WTC11 (cell line): Measurements from ENCODE around the gene TWIST2. TPM values are rescaled to one million over a fixed set of nuclear protein-coding genes. Genes with fewer than 3 reads are reported as not detected.

Experiments used
- ATAC-seq: fragments of 200-7000 bp; cut with Tn5 transposase; 2 replicates; pipeline ENCODE4 v1.10.0; 2021; ENCODE audit warnings: mild to moderate bottlenecking, moderate library complexity
- CTCF ChIA-PET: fragments of 300-600 bp; sonication (Branson Sonifier 250); formaldehyde crosslinking; loops from one replicate; lab custom pipeline; 2021; ENCODE audit warnings: antibody characterized with exemption; lab: Charles Lee
- POLR2A ChIA-PET: fragments of 350-600 bp; sonication (Branson Sonifier 250); formaldehyde crosslinking; loops from one replicate; lab custom pipeline; 2021; ENCODE audit warnings: antibody characterized with exemption; lab: Charles Lee
- DNase-seq: peaks from one replicate; pipeline ENCODE4 v3.0.0; 2021; ENCODE audit warnings: low spot score
- H3K27ac Mint-ChIP-seq: 2 replicates; pipeline ENCODE4 v1.8.0; 2021; ENCODE audit warnings: mixed read lengths
- H3K27me3 Mint-ChIP-seq: 2 replicates; pipeline ENCODE4 v1.8.0; 2021; ENCODE audit warnings: low read depth, mild to moderate bottlenecking, moderate library complexity, mixed read lengths
- H3K36me3 Mint-ChIP-seq: 2 replicates; pipeline ENCODE4 v1.8.0; 2021; ENCODE audit warnings: mixed read lengths
- H3K4me1 Mint-ChIP-seq: 2 replicates; pipeline ENCODE4 v1.8.0; 2022; ENCODE audit warnings: mixed read lengths
- H3K4me3 Mint-ChIP-seq: 2 replicates; pipeline ENCODE4 v1.8.0; 2021; ENCODE audit warnings: mild to moderate bottlenecking, moderate library complexity, mixed read lengths
- H3K9me3 Mint-ChIP-seq: 2 replicates; pipeline ENCODE4 v1.8.0; 2021; ENCODE audit warnings: mixed read lengths
- ESRRA ChIP-seq: sonication (generic); formaldehyde crosslinking; IDR thresholded peaks from 2 replicates; pipeline ENCODE4 v1.8.1; 2022; ENCODE audit warnings: mild to moderate bottlenecking, missing genetic modification reagents, borderline replicate concordance
- ETV6 ChIP-seq: sonication (generic); formaldehyde crosslinking; IDR thresholded peaks from 2 replicates; pipeline ENCODE4 v1.8.1; 2022; ENCODE audit warnings: mild to moderate bottlenecking, missing genetic modification reagents
- MXD4 ChIP-seq: fragments of 250-450 bp; sonication (Bioruptor Pico); IDR thresholded peaks from 2 replicates; pipeline ENCODE4 v1.8.0; 2021; ENCODE audit warnings: mild to moderate bottlenecking, moderate library complexity, borderline replicate concordance
- NFATC4 ChIP-seq: fragments of 250-450 bp; sonication (Bioruptor Pico); IDR thresholded peaks from 2 replicates; pipeline ENCODE4 v1.9.0; 2021; ENCODE audit warnings: mild to moderate bottlenecking
- NFYB ChIP-seq: sonication (generic); formaldehyde crosslinking; conservative IDR thresholded peaks from 2 replicates; pipeline ENCODE4 v1.8.0; 2022; ENCODE audit warnings: low read depth, missing genetic modification reagents
- NR1H2 ChIP-seq: sonication (generic); formaldehyde crosslinking; IDR thresholded peaks from 2 replicates; pipeline ENCODE4 v1.9.0; 2021; ENCODE audit warnings: mild to moderate bottlenecking, moderate library complexity, missing genetic modification reagents
- NR2C2 ChIP-seq: sonication (generic); formaldehyde crosslinking; IDR thresholded peaks from 2 replicates; pipeline ENCODE4 v1.8.0; 2022; ENCODE audit warnings: mild to moderate bottlenecking, missing genetic modification reagents
- PRRX2 ChIP-seq: fragments of 250-450 bp; sonication (Bioruptor Pico); IDR thresholded peaks from 2 replicates; pipeline ENCODE4 v1.8.0; 2021; ENCODE audit warnings: mild to moderate bottlenecking
- SMAD3 ChIP-seq: sonication (generic); formaldehyde crosslinking; IDR thresholded peaks from 2 replicates; pipeline ENCODE4 v1.8.0; 2022; ENCODE audit warnings: missing genetic modification reagents, mild to moderate bottlenecking, borderline replicate concordance
- SMAD4 ChIP-seq: sonication (generic); formaldehyde crosslinking; IDR thresholded peaks from 2 replicates; pipeline ENCODE4 v1.8.0; 2022; ENCODE audit warnings: mild to moderate bottlenecking, missing genetic modification reagents
- TCF7 ChIP-seq: sonication (generic); formaldehyde crosslinking; IDR thresholded peaks from 2 replicates; pipeline ENCODE4 v1.8.0; 2022; ENCODE audit warnings: mild to moderate bottlenecking, low read depth, missing genetic modification reagents, moderate library complexity
- TEAD1 ChIP-seq: sonication (generic); formaldehyde crosslinking; IDR thresholded peaks from 2 replicates; pipeline ENCODE4 v1.8.0; 2022; ENCODE audit warnings: mild to moderate bottlenecking, missing genetic modification reagents
- ZNF138 ChIP-seq: sonication (generic); formaldehyde crosslinking; conservative IDR thresholded peaks from 2 replicates; pipeline ENCODE4 v1.8.1; 2022; ENCODE audit warnings: mild to moderate bottlenecking, moderate library complexity, missing genetic modification reagents
- ZNF232 ChIP-seq: sonication (generic); formaldehyde crosslinking; IDR thresholded peaks from 2 replicates; pipeline ENCODE4 v1.8.0; 2022; ENCODE audit warnings: mild to moderate bottlenecking, missing genetic modification reagents
- total RNA-seq: library from RNA; stranded (reverse); gene quantifications from 3 replicates; pipeline ENCODE4 v1.2.3, GENCODE V29; 2021
- TF ChIP-seq, protein P1 (sequence below): sonication (generic); formaldehyde crosslinking; IDR thresholded peaks from 2 replicates; pipeline ENCODE4 v1.8.1; 2022; ENCODE audit warnings: low read depth, missing genetic modification reagents, borderline replicate concordance
- TF ChIP-seq, protein P2 (sequence below): sonication (generic); formaldehyde crosslinking; IDR thresholded peaks from 2 replicates; pipeline ENCODE4 v1.8.1; 2023; ENCODE audit warnings: mild to moderate bottlenecking, missing genetic modification reagents
- TF ChIP-seq, protein P3 (sequence below): sonication (generic); formaldehyde crosslinking; IDR thresholded peaks from 2 replicates; pipeline ENCODE4 v1.8.0; 2022; ENCODE audit warnings: mild to moderate bottlenecking, missing genetic modification reagents
- TF ChIP-seq, protein P4 (sequence below): sonication (generic); formaldehyde crosslinking; IDR thresholded peaks from 2 replicates; pipeline ENCODE4 v1.8.1; 2023; ENCODE audit warnings: mild to moderate bottlenecking, missing genetic modification reagents, borderline replicate concordance
- TF ChIP-seq, protein P5 (sequence below): sonication (generic); formaldehyde crosslinking; IDR thresholded peaks from 2 replicates; pipeline ENCODE4 v1.8.1; 2022; ENCODE audit warnings: mild to moderate bottlenecking, missing genetic modification reagents, moderate library complexity, borderline replicate concordance
- TF ChIP-seq, protein P6 (sequence below): sonication (generic); formaldehyde crosslinking; conservative IDR thresholded peaks from 2 replicates; pipeline ENCODE4 v1.8.1; 2023; ENCODE audit warnings: mild to moderate bottlenecking, low read depth, missing genetic modification reagents, moderate library complexity
- TF ChIP-seq, protein P7 (sequence below): sonication (generic); formaldehyde crosslinking; conservative IDR thresholded peaks from 2 replicates; pipeline ENCODE4 v1.8.1; 2022; ENCODE audit warnings: mild to moderate bottlenecking, missing genetic modification reagents
- TF ChIP-seq, protein P8 (sequence below): fragments of 250-450 bp; sonication (Bioruptor Pico); IDR thresholded peaks from 2 replicates; pipeline ENCODE4 v1.8.0; 2021; ENCODE audit warnings: mild to moderate bottlenecking

TWIST2 gene
- total RNA-seq, 1 experiment from 2014 or later, result 5.7 TPM

DNA sequence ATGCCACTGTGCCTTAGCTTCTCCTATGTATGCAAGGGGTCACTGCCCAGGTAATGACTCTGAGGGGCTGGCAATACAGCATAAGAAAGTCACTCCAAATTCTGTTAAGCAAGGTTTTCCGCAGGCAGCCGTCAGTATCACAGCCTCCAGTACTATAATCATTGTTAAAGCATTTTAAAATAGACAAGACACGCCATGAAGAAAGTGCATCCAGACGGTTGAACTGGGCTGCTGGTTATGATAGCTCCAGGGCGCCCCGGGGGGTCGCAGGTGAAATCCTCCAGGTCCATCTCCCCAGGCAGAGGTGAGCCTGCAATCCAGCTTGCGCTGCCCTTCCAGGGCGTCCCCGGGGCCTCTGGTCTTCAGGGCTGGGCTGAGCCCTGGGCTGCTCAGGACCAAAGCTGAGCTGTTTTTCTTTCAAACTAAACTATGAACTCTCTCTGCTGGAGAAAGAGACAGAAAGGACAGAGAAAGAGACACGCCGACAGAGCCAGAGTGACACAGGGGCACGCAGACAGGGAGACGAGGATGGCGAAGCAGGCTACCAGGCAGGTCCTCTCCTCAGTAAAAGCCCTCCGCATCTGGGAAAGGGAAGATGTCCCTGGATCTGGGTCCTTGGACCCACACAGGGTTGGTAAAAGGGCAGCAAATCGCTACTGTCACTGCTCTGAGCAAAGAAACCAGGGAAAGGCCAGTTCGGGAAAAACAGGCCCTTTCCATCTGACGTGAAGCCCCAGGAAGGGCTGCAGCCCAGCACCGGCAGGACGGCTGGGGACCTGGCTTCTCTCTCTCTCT lies 2.1 kb upstream of the TWIST2 start (continued):
- TF ChIP-seq, protein P1, sequence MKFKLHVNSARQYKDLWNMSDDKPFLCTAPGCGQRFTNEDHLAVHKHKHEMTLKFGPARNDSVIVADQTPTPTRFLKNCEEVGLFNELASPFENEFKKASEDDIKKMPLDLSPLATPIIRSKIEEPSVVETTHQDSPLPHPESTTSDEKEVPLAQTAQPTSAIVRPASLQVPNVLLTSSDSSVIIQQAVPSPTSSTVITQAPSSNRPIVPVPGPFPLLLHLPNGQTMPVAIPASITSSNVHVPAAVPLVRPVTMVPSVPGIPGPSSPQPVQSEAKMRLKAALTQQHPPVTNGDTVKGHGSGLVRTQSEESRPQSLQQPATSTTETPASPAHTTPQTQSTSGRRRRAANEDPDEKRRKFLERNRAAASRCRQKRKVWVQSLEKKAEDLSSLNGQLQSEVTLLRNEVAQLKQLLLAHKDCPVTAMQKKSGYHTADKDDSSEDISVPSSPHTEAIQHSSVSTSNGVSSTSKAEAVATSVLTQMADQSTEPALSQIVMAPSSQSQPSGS (CRISPR knock-in tag), result no peak
- TF ChIP-seq MXD4 (no peak), ZNF138 (CRISPR knock-in tag) (no peak), PRRX2 (CRISPR knock-in tag) (no peak), ESRRA (no peak), NR1H2 (no peak)
- TF ChIP-seq, protein P2, sequence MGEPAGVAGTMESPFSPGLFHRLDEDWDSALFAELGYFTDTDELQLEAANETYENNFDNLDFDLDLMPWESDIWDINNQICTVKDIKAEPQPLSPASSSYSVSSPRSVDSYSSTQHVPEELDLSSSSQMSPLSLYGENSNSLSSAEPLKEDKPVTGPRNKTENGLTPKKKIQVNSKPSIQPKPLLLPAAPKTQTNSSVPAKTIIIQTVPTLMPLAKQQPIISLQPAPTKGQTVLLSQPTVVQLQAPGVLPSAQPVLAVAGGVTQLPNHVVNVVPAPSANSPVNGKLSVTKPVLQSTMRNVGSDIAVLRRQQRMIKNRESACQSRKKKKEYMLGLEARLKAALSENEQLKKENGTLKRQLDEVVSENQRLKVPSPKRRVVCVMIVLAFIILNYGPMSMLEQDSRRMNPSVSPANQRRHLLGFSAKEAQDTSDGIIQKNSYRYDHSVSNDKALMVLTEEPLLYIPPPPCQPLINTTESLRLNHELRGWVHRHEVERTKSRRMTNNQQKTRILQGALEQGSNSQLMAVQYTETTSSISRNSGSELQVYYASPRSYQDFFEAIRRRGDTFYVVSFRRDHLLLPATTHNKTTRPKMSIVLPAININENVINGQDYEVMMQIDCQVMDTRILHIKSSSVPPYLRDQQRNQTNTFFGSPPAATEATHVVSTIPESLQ (CRISPR knock-in tag), result no peak
- TF ChIP-seq, protein P3, sequence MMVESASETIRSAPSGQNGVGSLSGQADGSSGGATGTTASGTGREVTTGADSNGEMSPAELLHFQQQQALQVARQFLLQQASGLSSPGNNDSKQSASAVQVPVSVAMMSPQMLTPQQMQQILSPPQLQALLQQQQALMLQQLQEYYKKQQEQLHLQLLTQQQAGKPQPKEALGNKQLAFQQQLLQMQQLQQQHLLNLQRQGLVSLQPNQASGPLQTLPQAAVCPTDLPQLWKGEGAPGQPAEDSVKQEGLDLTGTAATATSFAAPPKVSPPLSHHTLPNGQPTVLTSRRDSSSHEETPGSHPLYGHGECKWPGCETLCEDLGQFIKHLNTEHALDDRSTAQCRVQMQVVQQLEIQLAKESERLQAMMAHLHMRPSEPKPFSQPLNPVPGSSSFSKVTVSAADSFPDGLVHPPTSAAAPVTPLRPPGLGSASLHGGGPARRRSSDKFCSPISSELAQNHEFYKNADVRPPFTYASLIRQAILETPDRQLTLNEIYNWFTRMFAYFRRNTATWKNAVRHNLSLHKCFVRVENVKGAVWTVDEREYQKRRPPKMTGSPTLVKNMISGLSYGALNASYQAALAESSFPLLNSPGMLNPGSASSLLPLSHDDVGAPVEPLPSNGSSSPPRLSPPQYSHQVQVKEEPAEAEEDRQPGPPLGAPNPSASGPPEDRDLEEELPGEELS (CRISPR knock-in tag), result no peak
- TF ChIP-seq, all 79 proteins: peak for 0

DNA sequence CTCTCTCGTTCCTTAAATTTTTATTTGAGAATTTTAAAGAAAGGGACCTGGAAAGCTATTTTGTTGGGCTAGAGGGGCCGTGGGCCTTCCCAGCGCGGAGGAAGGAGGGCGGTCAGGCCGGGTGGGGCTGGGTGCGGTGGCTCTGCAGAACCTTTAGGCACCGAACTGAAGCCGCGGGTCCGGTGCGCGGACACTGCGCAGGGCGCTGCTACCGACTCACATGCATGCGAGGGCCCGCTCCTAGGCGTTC lies 1.6 kb upstream of the TWIST2 start:
- H3K9me3 Mint-ChIP-seq, result no peaks in the 10 kb centered on the region
- H3K4me3 Mint-ChIP-seq, result peak overlapping the region; percentile 61
- ChIA-PET POLR2A (no interaction called here), CTCF (interaction anchor here (2.2 kb wide), 1 partner anchor 29 kb away, joined by 10 read pairs; no protein-coding TSS in a partner anchor)
- no peaks in the 10 kb centered on the region for H3K36me3 Mint-ChIP-seq
- ATAC-seq, result no peak; the same call in 1 of the 2 replicates
- peaks cover 11% of the 10 kb centered on the region for H3K4me1 Mint-ChIP-seq
- no peak for DNase-seq
- H3K27ac Mint-ChIP-seq, result no peak overlapping the region
- peaks cover 78% of the 10 kb centered on the region for H3K27me3 Mint-ChIP-seq
- TF ChIP-seq, protein P4, sequence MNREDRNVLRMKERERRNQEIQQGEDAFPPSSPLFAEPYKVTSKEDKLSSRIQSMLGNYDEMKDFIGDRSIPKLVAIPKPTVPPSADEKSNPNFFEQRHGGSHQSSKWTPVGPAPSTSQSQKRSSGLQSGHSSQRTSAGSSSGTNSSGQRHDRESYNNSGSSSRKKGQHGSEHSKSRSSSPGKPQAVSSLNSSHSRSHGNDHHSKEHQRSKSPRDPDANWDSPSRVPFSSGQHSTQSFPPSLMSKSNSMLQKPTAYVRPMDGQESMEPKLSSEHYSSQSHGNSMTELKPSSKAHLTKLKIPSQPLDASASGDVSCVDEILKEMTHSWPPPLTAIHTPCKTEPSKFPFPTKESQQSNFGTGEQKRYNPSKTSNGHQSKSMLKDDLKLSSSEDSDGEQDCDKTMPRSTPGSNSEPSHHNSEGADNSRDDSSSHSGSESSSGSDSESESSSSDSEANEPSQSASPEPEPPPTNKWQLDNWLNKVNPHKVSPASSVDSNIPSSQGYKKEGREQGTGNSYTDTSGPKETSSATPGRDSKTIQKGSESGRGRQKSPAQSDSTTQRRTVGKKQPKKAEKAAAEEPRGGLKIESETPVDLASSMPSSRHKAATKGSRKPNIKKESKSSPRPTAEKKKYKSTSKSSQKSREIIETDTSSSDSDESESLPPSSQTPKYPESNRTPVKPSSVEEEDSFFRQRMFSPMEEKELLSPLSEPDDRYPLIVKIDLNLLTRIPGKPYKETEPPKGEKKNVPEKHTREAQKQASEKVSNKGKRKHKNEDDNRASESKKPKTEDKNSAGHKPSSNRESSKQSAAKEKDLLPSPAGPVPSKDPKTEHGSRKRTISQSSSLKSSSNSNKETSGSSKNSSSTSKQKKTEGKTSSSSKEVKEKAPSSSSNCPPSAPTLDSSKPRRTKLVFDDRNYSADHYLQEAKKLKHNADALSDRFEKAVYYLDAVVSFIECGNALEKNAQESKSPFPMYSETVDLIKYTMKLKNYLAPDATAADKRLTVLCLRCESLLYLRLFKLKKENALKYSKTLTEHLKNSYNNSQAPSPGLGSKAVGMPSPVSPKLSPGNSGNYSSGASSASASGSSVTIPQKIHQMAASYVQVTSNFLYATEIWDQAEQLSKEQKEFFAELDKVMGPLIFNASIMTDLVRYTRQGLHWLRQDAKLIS (CRISPR knock-in tag), result no peak
- TF ChIP-seq TCF7 (CRISPR knock-in tag) (no peak), ZNF232 (CRISPR knock-in tag) (no peak), ETV6 (CRISPR knock-in tag) (no peak), SMAD4 (CRISPR knock-in tag) (no peak), NFATC4 (CRISPR knock-in tag) (no peak), SMAD3 (CRISPR knock-in tag) (no peak), NFYB (CRISPR knock-in tag) (no peak), TEAD1 (no peak), NR2C2 (CRISPR knock-in tag) (no peak)
- TF ChIP-seq, protein P5, sequence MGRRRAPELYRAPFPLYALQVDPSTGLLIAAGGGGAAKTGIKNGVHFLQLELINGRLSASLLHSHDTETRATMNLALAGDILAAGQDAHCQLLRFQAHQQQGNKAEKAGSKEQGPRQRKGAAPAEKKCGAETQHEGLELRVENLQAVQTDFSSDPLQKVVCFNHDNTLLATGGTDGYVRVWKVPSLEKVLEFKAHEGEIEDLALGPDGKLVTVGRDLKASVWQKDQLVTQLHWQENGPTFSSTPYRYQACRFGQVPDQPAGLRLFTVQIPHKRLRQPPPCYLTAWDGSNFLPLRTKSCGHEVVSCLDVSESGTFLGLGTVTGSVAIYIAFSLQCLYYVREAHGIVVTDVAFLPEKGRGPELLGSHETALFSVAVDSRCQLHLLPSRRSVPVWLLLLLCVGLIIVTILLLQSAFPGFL (CRISPR knock-in tag), result no peak
- TF ChIP-seq, protein P6, sequence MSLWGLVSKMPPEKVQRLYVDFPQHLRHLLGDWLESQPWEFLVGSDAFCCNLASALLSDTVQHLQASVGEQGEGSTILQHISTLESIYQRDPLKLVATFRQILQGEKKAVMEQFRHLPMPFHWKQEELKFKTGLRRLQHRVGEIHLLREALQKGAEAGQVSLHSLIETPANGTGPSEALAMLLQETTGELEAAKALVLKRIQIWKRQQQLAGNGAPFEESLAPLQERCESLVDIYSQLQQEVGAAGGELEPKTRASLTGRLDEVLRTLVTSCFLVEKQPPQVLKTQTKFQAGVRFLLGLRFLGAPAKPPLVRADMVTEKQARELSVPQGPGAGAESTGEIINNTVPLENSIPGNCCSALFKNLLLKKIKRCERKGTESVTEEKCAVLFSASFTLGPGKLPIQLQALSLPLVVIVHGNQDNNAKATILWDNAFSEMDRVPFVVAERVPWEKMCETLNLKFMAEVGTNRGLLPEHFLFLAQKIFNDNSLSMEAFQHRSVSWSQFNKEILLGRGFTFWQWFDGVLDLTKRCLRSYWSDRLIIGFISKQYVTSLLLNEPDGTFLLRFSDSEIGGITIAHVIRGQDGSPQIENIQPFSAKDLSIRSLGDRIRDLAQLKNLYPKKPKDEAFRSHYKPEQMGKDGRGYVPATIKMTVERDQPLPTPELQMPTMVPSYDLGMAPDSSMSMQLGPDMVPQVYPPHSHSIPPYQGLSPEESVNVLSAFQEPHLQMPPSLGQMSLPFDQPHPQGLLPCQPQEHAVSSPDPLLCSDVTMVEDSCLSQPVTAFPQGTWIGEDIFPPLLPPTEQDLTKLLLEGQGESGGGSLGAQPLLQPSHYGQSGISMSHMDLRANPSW (CRISPR knock-in tag), result no peak
- TF ChIP-seq, protein P7, sequence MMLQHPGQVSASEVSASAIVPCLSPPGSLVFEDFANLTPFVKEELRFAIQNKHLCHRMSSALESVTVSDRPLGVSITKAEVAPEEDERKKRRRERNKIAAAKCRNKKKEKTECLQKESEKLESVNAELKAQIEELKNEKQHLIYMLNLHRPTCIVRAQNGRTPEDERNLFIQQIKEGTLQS (CRISPR knock-in tag), result no peak
- TF ChIP-seq, protein P8, sequence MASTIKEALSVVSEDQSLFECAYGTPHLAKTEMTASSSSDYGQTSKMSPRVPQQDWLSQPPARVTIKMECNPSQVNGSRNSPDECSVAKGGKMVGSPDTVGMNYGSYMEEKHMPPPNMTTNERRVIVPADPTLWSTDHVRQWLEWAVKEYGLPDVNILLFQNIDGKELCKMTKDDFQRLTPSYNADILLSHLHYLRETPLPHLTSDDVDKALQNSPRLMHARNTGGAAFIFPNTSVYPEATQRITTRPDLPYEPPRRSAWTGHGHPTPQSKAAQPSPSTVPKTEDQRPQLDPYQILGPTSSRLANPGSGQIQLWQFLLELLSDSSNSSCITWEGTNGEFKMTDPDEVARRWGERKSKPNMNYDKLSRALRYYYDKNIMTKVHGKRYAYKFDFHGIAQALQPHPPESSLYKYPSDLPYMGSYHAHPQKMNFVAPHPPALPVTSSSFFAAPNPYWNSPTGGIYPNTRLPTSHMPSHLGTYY (CRISPR knock-in tag), result no peak
